Activated CD4-positive, alpha-beta T cell treated with anti-CD3 and anti-CD28 coated beads, Interleukin-2, amount 50 U/mL, for 4 hours (primary cell): ENCODE data around the gene DTNA.
"Not testable (repeated sequence)": the region's sequence is repeated elsewhere in the genome, so short reads cannot be mapped to it uniquely, and the experiment has no call there.

Source experiments
- DNase-seq, 2 experiments: peaks; one replicate each; pipeline ENCODE4 v3.0.0-alpha.2; 2020

DTNA gene

DNA sequence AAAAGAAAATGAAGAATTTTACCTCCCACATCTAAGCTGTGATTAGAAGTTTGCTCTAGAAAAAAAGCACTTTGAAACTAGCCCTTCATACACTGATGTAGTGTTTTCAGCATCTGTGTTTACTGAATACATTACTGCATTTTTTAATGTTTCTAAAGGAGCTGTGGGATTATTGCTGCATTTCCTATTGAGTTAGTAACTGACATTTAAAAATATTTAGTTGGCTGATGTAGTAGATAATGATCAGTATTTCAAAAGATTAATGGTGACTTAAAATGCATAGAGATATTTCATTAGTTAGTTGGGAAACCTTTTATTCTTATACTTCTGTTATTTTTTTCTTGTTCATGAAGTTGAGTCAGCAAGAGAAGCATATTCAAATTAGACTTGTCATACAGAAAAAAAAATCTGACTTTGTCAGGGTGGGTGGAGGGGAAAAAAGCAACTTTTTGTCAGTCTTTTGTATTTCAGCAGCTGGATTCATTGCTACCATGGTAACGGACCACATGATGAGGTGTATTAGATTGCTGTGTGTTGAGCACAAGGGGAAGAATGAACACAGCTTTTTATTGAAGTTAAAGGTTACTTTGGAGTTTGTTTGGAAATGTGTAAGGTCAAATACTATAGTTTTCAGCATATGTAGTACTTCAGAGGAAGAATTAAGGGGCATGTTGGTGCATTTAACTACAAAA lies at the start of gene DTNA:
TSS of gene DTNA (plus strand) at position 549 of the 692 bp plus-strand sequence. CDS start 45,679 bp downstream, outside the sequence.
- DNase-seq = no peak

DNA sequence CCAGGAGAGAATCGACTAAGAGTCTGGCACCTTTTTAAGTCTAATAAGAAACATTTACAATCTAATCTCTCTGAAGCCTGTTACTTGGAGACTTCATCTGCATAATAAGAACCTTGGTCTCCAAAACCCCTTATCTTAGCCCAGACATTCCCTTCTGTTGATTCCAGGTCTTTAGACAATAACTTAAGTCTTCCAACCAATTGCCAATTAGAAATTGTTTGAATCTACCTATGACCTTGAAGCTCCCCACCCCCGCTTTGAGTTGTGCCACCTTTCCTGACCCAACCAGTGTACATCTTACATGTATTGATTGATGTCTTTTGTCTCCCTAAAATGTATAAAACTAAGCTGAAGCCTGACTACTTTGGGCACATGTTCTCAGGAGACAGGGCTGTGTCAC lies 49.5 kb upstream of the DTNA start:
- DNase-seq = no peak

GRCh38 chr18:34661464-34662087 lies 48.5 kb upstream of the DTNA start:
- DNase-seq = no peak

- no peak for DNase-seq
Observed at GRCh38 chr18:34676816-34677574, 33.1 kb upstream of the DTNA start.

DNA sequence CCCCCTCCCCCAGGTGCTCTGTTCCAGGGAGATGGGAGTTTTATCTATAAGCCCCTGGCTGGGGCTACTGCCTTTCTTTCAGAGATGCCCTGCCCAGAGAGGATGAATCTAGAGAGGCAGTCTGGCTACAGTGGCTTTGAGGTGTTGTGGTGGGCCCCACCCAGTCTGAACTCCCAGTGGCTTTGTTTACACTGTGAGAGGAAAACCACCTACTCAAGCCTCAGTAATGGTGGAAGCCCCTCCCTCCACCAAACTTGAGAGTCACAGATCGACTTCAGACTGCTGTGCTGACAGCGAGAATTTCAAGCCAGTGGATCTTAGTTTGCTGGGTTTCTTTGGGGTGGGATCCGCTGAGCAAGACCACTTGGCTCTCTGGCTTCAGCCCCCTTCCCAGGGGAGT lies 20.3 kb upstream of the DTNA start:
- DNase-seq = not testable (repeated sequence)

DNA sequence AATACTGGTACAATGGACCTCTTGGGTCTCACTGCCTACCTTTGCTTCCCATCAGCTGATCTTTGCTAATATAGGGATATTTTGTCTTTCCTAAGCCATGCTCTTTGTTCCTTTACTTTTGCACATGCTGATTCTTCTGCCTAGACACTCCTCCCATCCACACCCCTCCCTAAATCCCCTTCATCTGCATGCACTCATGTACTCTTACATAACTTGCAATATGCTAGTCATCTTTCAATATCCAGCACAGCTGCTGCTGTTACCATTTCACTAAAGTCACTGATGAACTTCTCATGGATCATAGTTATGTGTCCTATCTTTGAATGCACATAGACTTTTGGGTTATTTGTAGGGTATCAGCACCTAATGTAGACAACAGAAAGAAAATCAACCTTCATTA lies 18.5 kb upstream of the DTNA start:
- no peak for DNase-seq

- DNase-seq = no peak
Observed at GRCh38 chr18:34694591-34695165, 15.4 kb upstream of the DTNA start.

- no peak for DNase-seq
Observed at GRCh38 chr18:34695310-34695709, 14.8 kb upstream of the DTNA start.

GRCh38 chr18:34696671-34697070 lies 13.4 kb upstream of the DTNA start:
- no peak for DNase-seq

GRCh38 chr18:34697233-34697632 lies 12.9 kb upstream of the DTNA start:
- no peak for DNase-seq

GRCh38 chr18:34697891-34698290 lies 12.2 kb upstream of the DTNA start:
- no peak for DNase-seq

GRCh38 chr18:34701911-34702310 lies 8.2 kb upstream of the DTNA start:
- DNase-seq = no peak

DNA sequence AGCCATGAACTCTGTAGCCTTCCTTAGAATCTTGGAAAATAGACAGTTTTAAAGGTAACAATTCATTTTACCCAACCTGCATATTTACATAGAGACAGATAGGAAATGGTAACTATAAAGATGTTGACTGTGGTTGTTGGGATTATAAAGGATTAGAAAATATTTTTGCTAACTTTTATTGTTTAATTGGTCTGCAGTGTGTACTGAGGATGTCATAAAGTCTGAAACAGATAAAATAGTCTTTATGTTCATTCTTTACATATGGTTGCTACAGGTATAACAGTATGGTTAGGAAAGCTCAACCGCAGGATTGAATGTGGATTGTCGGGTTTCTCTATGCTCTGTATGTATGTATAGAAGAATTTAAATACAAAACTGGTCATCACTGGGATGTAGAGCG lies 7.3 kb upstream of the DTNA start:
- no peak for DNase-seq

DNA sequence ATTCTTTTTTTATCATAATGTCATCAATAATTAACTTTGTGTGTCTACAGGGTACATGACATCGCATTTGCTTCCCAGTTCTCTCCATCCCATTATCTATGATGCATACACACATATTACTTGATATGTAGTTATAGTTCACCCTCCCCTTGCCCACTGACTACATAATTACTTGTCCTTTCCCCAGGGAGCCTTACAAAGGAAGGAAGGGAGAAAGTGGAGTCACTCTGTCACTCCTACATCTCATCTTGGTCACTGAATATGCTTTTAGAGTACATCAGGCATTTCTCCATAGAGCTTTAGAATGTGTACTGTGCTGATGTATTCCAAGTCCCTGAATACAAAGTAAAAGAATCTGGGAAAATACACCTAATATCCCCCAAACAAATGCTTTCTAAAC lies 6.0 kb upstream of the DTNA start:
- no peak for DNase-seq

- DNase-seq = no peak
Observed at GRCh38 chr18:34704823-34705222, 5.3 kb upstream of the DTNA start.

DNA sequence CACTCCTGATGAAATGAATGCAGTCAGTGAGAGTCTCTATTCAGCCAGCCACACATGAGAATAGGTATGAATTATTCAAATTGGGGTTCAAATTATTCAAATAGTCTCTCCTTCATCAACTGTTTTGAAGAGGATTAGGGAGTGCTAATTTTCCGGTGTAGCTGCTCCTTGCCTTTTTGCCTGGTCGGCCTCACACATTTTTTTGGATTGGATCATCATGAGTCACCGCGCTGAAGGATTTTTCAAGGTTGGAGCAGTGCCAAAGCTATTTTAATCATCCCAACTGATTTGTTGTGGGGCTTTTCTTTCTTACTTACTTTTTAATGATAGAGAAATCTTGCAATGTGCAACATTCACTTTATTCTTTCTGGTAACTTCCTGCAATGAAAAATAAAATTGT lies 2.4 kb upstream of the DTNA start:
- no peak for DNase-seq

DNA sequence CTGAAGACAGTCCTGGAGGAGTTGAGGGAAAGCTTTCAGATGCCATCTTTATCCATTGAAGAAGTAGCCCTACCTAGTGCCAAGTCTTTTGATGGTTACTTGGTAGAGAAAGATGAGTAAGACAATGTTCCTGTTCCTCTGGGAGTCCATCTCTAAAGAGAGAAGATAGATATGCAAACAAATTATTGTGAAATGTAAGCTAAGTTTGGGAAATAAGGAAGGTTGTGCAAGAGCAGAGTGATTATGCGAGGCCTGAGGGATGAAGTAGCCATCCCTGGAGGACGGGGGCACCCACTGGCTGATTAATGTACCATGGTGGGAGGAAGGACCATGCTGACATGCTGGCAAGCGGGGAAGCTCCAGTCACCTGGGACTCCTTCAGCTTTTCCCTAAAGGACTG lies 994 bp upstream of the DTNA start:
- no peak for DNase-seq

DNA sequence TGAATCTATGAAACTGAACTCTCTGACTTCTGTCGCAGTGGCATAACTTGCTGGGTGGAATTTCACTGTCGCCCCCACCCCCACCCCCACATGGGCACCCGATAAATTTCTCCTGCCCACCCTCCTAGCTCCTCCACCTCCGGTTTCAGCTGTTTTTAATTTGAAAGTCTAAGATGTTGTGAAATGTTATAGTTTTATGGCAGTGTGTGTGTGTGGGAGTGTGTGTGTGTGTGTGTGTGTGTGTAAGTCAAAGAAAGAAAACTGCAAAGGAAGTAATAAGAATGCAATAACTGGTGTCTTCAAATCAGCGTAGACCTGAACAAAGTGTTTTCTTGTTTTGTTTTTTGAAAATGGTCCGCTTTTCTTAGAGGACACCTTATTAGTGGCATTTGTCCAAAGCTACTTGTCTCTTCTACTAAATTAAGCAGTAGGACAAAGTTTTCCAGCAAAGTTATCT lies 388 bp downstream of the DTNA start:
- DNase-seq = no peak

DNA sequence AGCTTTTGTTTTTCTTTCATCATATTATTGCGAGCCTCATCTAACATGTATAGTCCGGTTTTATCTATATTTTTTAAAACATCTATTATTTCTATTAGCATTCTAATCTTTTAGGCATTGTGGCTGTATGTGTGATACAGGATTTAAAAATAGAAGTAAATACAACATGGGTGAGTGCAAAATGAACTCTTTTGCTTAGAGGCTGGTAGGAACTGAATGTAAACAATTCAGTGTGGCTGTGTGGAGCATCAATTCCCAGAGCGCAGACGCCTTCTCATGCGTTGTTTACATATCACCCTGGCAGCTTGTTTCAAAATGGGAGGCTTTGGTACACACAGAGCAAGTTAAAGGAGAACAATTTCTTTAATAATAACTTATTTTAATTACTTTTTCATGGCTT lies 836 bp downstream of the DTNA start:
- no peak for DNase-seq

- not testable (repeated sequence) for DNase-seq
Observed at GRCh38 chr18:34716111-34716510, 6.0 kb downstream of the DTNA start.

DNA sequence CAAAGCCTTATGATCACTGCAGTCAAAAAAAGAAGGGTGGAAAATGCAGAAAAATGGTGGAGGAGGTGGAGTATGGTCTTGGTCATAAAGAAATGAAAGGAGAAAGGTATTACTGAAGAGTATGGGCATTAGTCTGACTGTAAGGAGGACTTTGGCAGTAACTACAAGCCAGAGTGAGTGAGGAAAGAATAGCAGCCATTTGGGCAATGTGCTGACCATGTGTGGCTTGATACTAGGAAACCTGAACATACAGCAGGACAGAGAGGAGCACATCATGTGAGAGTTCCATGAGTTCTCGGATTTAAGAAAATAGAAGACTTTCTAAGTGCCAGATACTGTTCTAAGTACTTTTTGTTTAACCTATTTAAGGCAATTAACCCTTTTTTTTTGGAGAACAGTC lies 8.5 kb downstream of the DTNA start:
- DNase-seq = no peak

- no peak for DNase-seq
Observed at GRCh38 chr18:34720220-34720619, 10.1 kb downstream of the DTNA start.

DNA sequence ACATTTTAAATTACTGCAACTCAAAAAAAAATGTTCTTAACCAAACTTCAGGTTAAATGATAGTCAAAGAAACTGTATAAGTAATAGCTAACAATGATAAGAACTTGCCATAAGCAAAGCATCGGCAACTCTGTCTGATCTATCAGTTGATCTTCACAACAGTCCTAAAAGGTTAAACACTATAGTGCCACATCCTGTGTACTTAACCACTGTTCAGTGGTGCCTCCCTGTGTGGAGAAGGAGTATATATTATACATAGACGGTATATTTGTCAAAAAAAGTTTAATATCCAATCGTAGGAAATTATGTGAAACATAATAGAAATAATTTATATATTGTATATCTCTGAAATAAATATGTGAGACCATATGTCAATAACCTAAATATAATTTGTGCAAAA lies 13.0 kb downstream of the DTNA start:
- no peak for DNase-seq

- DNase-seq = not testable (repeated sequence)
Observed at GRCh38 chr18:34725737-34726136, 15.6 kb downstream of the DTNA start.
